Keratinocyte (primary cell): Measurements from ENCODE around the gene UBE2D2.

Experiments used
- CTCF ChIP-seq, 3 experiments: IDR thresholded peaks in 1 of 3; conservative IDR thresholded peaks in 1 of 3; optimal IDR thresholded peaks in 1 of 3; 2 replicates in 2 of 3; 3 replicates in 1 of 3; pipeline versions ENCODE3 to v1.5.1; 2011; ENCODE audit warnings: low read length in 3 of 3, mild to moderate bottlenecking in 3 of 3, moderate library complexity in 2 of 3, control low read depth in 1 of 3, inconsistent platforms in 1 of 3; ENCODE audit not compliant: insufficient read depth in 2 of 3; ENCODE audit errors: extremely low read depth in 1 of 3
- EZH2 ChIP-seq: IDR thresholded peaks from one replicate; pipeline ENCODE4 v1.6.1; 2012; ENCODE audit warnings: inconsistent platforms, mild to moderate bottlenecking, low read length, moderate library complexity

GRCh38 chr5:139512786-139513390, 48.3 kb upstream of the UBE2D2 start:
- TF ChIP-seq CTCF (optimal IDR thresholded peaks at IDR 0.05 in 1 of 3, IDR thresholded peaks at IDR 0.05 in 1 of 3, conservative IDR thresholded peaks at IDR 0.05 in 1 of 3; ENCODE audit: extremely low read depth in 1 of 3, insufficient read depth in 2 of 3, low read length in 3 of 3) (no peak), EZH2 (no peak)
